ENCODE data around the gene RAB9B.

DNA sequence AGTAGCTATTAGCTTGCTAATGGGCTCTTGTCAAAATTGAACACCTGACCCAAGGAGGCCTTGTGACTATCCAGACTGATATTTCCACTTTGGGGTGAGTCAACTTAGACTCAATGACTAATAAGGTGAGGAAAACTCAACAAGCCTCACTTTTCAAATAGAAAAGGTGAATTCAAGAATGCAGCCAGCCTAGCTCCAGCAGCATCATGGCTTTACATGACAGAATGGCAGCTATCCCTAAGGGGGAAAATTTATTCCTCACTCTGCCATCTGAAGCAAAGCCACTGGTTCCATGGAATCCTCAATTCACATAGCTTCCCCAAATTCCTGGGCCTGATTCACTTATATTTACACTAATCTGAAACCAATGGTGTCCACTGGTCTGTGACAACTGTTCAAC, 29.1 kb upstream of the RAB9B start:
- TF ChIP-seq, protein P1, sequence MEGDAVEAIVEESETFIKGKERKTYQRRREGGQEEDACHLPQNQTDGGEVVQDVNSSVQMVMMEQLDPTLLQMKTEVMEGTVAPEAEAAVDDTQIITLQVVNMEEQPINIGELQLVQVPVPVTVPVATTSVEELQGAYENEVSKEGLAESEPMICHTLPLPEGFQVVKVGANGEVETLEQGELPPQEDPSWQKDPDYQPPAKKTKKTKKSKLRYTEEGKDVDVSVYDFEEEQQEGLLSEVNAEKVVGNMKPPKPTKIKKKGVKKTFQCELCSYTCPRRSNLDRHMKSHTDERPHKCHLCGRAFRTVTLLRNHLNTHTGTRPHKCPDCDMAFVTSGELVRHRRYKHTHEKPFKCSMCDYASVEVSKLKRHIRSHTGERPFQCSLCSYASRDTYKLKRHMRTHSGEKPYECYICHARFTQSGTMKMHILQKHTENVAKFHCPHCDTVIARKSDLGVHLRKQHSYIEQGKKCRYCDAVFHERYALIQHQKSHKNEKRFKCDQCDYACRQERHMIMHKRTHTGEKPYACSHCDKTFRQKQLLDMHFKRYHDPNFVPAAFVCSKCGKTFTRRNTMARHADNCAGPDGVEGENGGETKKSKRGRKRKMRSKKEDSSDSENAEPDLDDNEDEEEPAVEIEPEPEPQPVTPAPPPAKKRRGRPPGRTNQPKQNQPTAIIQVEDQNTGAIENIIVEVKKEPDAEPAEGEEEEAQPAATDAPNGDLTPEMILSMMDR (IDR thresholded peaks at IDR 0.05 in 2 of 3, conservative IDR thresholded peaks at IDR 0.05 in 1 of 3; ENCODE audit: borderline replicate concordance in 1 of 3, insufficient read depth in 1 of 3, low read depth in 2 of 3, low read length in 2 of 3), result no peak
- TF ChIP-seq POLR2A (IDR thresholded peaks at IDR 0.05; ENCODE audit: borderline replicate concordance, extremely low read depth, insufficient read depth, insufficient read length), result no peak
- TF ChIP-seq YY1 (IDR thresholded peaks at IDR 0.05; ENCODE audit: extremely low read depth, insufficient replicate concordance, low read depth, low read length), result no peak
- TF ChIP-seq POLR2AphosphoS5 (IDR thresholded peaks at IDR 0.05; ENCODE audit: low read depth, low read length), result no peak
- TF ChIP-seq FOSL1 (IDR thresholded peaks at IDR 0.05; ENCODE audit: low read depth), result no peak
- TF ChIP-seq ZBTB33 (IDR thresholded peaks at IDR 0.05; ENCODE audit: extremely low read depth, insufficient replicate concordance, low read length), result no peak
- no peak for TF ChIP-seq ZNF274 (IDR thresholded peaks at IDR 0.05; ENCODE audit: low read depth, low read length)
- TF ChIP-seq EZH2 (IDR thresholded peaks at IDR 0.05), result no peak
- no peak for TF ChIP-seq SP1 (IDR thresholded peaks at IDR 0.05; ENCODE audit: low read depth)
- no peak for TF ChIP-seq CEBPB (IDR thresholded peaks at IDR 0.05; ENCODE audit: low read depth)
- TF ChIP-seq JUND (IDR thresholded peaks at IDR 0.05), result no peak
- no peak for TF ChIP-seq SIN3A (IDR thresholded peaks at IDR 0.05; ENCODE audit: low read depth)
- no peak for TF ChIP-seq RAD21 (IDR thresholded peaks at IDR 0.05; ENCODE audit: low read depth)

All from HCT116 (cell line).